ENCODE measurements around the gene EHD3.

Gene EHD3

GRCh38 chr2:31237348-31238017 lies 3.5 kb downstream of the EHD3 start:
- DNase-seq (ENCODE audit: low read depth), result no peak

- no peak for DNase-seq (ENCODE audit: low read depth)
Measured at GRCh38 chr2:31238126-31238905, 4.4 kb downstream of the EHD3 start.

DNA sequence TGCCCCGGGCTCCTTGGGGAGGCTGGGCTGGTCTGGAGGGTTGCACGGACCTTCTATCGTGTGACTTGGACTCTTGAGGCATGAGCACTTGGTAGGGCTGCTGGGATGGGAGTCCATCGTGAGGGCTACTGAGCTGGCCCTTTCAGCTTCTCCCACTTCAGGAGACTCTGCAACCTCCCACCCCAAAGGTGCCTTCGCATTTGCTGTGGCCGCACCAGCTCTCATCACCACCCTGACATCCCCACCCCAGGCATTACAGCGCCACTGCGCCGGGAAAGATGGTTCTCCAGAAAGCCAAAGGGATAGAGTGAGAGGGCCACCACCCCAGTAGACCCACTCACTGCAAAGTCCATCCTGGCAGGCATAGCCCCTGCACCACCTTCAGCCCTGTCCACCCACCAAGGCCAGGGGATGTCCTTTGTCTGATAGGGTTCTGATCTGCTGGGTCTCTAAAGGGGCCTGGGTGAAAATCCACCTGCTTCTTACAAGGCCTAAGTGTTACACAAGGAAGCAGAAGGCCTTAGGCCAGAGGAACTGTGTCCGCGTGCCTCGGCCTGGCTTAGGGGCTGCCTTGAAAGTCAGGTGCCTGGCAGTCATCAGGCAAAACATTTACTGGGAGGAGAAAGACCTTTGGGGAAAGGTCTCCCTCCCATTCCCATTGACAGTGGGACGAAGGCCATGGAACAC lies 5.1 kb downstream of the EHD3 start:
- no peak for DNase-seq (ENCODE audit: low read depth)

GRCh38 chr2:31239593-31240177 lies 5.7 kb downstream of the EHD3 start:
- no peak for DNase-seq (ENCODE audit: low read depth)

DNA sequence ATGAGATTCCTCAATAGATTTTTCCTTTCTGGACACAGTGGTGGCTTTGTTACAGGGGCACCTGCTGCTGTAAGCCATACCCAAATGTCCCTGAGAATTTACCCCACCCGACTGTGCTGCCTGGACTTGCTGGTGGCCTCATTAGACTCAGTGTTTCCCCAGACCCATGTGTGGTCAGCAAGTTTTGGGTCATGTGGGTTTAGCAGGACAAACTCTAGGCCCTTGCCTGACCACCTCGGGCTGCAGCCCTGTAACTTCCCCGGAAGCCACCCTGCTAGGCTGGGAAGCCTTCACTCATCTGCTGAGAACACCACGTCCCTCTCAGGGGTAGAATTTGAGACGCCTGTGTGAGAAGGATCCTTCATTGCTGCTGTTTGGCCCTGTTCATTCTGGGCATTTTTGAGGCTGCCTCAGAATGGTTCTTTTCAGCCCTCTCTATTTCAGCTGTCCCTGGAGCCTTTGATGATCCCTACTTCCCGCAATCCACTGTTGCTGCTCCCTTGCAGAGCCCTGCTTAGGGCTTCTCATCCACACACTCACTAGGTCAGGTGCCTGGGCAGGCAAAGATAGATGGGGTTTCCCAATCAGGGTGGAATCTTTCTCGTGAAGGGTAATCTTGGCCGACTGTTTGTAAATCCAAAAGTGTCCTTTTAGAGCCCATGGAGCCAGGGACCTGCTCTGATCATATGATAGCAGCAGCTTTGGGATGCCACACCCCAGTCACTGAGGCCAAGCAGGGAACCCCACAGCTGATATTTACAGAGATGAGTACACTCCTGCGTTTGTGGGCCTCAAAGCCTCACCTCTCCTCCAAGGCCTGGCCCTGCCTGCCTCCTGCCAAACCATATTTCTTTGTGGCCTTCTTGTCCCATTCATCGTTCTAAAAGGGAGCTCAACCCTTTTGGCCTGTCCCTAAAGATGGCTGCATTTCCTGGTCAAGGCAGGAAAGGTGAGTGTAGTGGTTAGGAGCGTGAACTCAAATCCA lies 6.7 kb downstream of the EHD3 start:
- DNase-seq (ENCODE audit: low read depth), result no peak

DNA sequence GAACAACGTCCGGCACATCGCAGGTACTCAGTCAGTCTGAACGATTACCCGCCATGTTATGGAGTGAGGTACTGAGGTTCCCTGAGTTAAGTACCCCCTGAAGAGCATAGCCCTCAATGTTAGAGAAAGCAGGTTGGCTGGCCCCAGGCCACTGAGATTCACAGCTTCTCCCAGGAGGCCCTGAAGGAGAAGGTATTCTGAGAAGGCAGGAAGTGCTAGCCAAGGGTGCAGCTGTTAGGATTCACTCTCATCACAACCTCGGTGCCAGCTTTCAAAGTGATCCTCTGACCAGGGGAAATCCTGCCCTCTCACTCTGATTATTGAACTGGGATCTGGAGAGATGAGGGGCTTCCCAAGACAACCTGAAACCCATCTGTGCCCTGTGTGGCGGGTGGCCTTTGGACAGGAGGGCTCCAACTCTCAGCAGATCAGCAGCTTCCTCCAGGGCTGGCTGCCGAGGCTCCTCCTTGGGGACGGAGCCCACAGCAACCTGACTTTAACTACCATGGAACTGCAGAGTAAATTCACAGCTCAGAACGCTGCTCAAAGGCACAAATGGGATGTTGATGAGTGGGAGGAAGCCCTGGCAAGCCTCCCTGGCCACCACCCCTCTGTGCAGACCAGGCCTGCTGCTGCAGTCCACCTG lies 7.8 kb downstream of the EHD3 start:
- no peak for DNase-seq (ENCODE audit: low read depth)

DNA sequence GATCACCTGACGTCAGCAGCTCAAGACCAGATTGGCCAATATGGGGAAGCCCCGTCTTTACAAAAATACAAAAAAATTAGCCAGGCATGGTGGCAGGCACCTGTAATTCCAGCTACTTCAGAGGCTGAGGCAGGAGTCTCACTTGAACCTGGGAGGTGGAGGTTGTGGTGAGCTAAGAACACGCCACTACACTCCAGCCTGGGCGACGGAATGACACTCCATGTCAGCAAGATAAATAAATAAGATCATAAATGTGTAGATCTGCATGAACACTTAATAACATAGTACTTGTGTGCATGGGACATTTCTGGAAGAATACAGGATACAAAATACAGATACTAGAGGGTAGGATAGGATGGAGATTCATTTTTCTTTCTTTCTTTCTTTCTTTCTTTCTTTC lies 9.1 kb downstream of the EHD3 start:
- no peak for DNase-seq (ENCODE audit: low read depth)

- no peak for DNase-seq (ENCODE audit: low read depth)
Measured at GRCh38 chr2:31244101-31244500, 10.1 kb downstream of the EHD3 start.

- DNase-seq (ENCODE audit: low read depth), result no peak
Measured at GRCh38 chr2:31246184-31246852, 12.4 kb downstream of the EHD3 start.

- DNase-seq (ENCODE audit: low read depth), result no peak
Measured at GRCh38 chr2:31247711-31248110, 13.8 kb downstream of the EHD3 start.

GRCh38 chr2:31248139-31248538 lies 14.2 kb downstream of the EHD3 start:
- DNase-seq (ENCODE audit: low read depth), result no peak

DNA sequence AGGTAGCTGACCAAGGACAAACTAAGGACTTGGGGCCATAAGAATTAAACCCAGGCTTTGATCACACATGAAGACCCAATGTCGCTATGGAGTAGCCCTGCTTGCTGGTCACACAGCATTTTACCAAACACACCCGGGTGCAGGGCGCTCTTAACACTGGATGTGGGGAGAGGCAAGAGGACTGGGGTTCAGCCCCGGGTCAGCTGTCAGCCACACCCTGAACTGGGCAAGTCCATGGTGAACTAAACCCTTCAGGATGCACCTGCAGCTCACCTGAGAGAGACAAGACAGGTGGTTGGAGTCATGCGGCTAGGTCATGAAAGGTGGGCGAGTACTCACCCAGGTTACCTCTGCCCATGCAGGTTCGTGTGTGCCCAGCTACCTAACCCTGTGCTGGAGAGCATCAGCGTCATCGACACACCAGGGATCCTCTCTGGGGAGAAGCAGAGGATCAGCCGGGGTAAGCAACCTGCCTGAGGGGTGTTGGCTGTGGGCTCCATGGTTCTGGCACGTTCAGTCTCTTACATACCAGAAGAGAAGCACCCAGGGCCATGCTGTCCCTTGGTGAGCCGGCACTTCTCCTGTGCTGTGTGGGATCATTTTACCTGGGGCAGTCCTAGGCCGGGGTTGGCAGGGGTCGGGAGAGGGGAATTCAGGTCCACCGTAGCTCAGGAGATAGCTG lies 15.2 kb downstream of the EHD3 start:
- no peak for DNase-seq (ENCODE audit: low read depth)

DNA sequence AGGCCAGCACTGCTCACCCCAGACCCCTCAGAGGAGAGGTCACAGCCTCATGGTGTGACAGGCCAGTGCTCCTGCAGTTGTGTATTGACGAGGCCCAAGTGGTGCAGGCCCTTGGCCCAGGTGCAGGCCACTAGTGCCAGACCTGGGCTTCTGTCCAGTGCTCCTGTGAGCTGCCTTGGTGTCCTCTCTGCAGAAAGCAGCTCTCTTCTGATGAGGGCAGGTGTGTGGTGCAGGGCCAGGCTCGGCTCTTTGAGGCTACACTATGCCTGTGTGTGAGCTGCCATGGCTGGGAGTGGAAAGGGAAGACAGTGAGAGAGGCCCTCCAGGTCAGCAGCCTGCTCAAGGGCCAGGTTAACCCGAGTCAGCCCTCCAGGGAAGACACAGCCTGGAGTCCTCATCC lies 17.1 kb downstream of the EHD3 start:
- DNase-seq (ENCODE audit: low read depth), result no peak

GRCh38 chr2:31251851-31252250 lies 17.9 kb downstream of the EHD3 start:
- no peak for DNase-seq (ENCODE audit: low read depth)

- DNase-seq (ENCODE audit: low read depth), result peak; percentile 36
Measured at GRCh38 chr2:31253356-31254131, 19.6 kb downstream of the EHD3 start.

DNA sequence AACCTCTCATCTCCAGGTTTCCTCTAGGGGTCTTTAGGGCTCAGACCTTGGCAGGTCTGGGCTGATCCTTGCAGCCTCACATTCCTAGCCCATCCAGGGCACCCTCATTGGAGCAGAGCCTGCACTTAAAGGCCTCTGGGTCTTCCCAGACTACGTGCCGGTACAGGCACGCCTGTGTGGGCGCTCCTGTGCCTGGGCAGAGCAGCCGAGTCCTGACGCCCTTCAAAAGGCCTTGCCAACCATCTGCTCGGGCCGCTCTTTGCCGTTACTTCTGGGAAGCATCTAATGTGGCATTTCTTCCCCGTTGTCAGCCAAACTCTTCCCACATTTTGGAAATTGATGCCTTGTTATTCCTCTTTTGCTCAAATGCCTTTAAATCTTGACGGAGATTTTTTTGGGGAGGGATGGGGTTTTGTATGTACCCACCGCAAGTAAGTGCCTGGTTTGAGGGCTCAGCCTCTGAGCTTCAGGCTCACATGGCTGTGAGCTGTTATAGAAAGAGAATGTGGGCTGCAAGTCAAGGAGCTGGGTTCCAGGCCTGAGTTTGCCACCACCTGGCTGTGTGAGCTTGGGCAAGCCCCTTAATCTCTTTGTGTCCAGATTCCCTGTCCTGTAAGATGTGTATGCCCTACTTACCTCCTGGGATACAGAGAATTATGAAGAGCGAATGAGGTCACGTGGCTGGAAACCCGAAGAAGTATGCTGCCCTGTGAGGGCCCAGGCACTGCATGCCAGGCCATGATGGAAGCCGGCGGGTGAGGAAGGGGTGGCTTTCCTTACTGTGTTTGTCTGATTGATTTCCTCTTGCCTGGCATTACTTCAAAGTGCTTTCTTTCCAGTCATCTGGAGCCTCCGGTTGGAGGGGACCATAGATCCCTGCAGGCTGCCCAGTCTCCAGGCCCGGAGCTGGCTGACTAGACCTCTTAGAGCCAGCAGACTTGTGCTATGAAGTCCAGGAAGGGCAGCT lies 20.6 kb downstream of the EHD3 start:
- DNase-seq (ENCODE audit: low read depth), result no peak

DNA sequence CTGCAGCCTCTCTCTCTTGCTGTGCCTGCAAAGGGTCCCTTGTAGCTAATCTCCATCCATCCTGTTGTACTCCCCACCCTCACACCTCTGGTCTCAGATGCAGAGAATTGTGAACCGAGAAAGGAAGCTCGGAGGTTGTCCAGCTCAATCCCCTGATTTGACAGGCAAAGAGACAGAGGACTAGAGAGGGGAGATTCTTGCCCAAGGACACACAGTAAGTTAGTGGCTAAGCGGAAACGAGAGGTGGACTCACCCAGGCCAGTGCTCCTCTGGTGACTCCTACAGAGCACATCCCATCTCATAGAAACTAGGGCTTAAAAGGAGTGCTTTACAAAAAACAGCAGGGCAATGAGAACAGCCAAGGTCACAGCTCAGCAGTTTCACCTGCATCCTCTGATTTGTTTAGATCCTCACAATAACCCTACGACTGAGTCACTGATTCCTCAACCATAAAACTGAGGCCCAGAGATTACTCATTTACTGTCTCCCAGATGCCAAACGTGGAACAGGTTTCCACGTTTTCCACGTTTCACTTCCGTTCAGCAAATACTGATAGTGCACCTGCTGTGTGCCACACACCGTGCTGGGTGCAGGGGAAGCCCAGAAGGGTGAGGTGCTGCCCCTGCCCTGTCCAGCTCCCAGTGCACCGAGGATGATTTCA lies 22.1 kb downstream of the EHD3 start:
- DNase-seq (ENCODE audit: low read depth), result no peak
